Heart right ventricle (tissue), 16 donors: Measurements from ENCODE around the gene OR8G5. TPM values are rescaled to one million over a fixed set of nuclear protein-coding genes. Genes with fewer than 3 reads are reported as not detected.

ENCODE experiments used
- ATAC-seq, 8 donors: fragments of 200-7000 bp; cut with Tn5 transposase; one replicate each; pipeline ENCODE4 v1.9.1; 2020; ENCODE audit warnings: mild to moderate bottlenecking in 8 of 8, moderate library complexity in 8 of 8, moderate number of reproducible peaks in 1 of 8
- DNase-seq, 2 donors: peaks; one replicate each; pipeline ENCODE4 v3.0.0-alpha.2; 2020
- H3K27ac ChIP-seq, 10 donors: fragments of 200-600 bp; sonication (generic) in 2 of 10; one replicate each; pipeline versions ENCODE4 v1.5.0 to v1.8.0; 2020 to 2022; ENCODE audit warnings: mild to moderate bottlenecking in 3 of 10
- H3K27me3 ChIP-seq, 7 donors: fragments of 200-600 bp; one replicate each; pipeline ENCODE4 v1.8.0; 2021 to 2022; ENCODE audit warnings: mild to moderate bottlenecking in 2 of 7
- H3K36me3 ChIP-seq, 9 donors: fragments of 200-600 bp; sonication (generic) in 1 of 9; one replicate each; pipeline versions ENCODE4 v1.5.0 to v1.8.0; 2020 to 2022; ENCODE audit warnings: mild to moderate bottlenecking in 2 of 9
- H3K4me1 ChIP-seq, 9 donors: fragments of 200-600 bp; sonication (generic) in 1 of 9; one replicate each; pipeline versions ENCODE4 v1.5.0 to v1.8.0; 2020 to 2022; ENCODE audit warnings: mild to moderate bottlenecking in 4 of 9
- H3K4me3 ChIP-seq, 10 donors: fragments of 200-600 bp; sonication (generic) in 2 of 10; one replicate each; pipeline versions ENCODE4 v1.5.0 to v1.8.0; 2020 to 2022; ENCODE audit warnings: mild to moderate bottlenecking in 7 of 10, moderate library complexity in 2 of 10
- H3K9me3 ChIP-seq, 11 donors: fragments of 200-600 bp in 10 of 11; sonication (generic) in 2 of 11; one replicate each; pipeline versions ENCODE4 v1.5.0 to v1.8.0; 2013 to 2022; ENCODE audit warnings: mild to moderate bottlenecking in 2 of 11, control low read depth in 1 of 11, moderate library complexity in 1 of 11
- CTCF ChIP-seq, 9 donors: fragments of 200-600 bp; sonication (generic) in 2 of 9; IDR thresholded peaks; one replicate each; pipeline versions ENCODE4 v1.5.0 to v1.8.0; 2021 to 2022; ENCODE audit warnings: antibody characterized with exemption in 9 of 9, mild to moderate bottlenecking in 5 of 9, moderate library complexity in 1 of 9
- WGBS, 2 donors: extraction: QIAGEN DNeasy Blood & Tissue Kit; methylation state at CpG; one replicate each; pipeline ENCODE4 v1.1.7; 2013; ENCODE audit warnings: inconsistent platforms in 1 of 2; 5-methylcytosine and 5-hydroxymethylcytosine counted together
- intact Hi-C, 10 donors: fragments of 100-400 bp; cut with DNase I; formaldehyde crosslinking; loops; one replicate each; pipeline versions ENCODE4 v1.11.1 to v1.14.2; 2022
- polyA plus RNA-seq, 2 donors: library from polyadenylated mRNA; stranded (reverse); fragments of 200-250 nt; gene quantifications; one replicate each; pipeline ENCODE4 v1.2.3, GENCODE V29; 2013
- total RNA-seq, 10 donors: library from RNA; stranded (reverse); fragmentation: NEBNext Ultra II Directional in 3 of 10; extraction: Animal tissue kit (Norgen Biotek cat#: 25700) in 3 of 10; gene quantifications; one replicate each; pipeline versions ENCODE4 v1.2.1 to v1.2.4, GENCODE V29; 2021 to 2023
- donor health status: Arrhythmogenic right ventricular cardiomyopathy.
- donor health status: ischemic (EF 13 %, LVEDD 7.1; RV severe dilation, severe dysfunction).
- donor health status: healthy with polysubstance abuse.
- donor health status: DM: no; HTN: yes; CAD: no.
- donor health status: DM: no; HTN: no; CAD: no.
- donor health status: ischemic (EF 25% LVEDD 6.9; RV normal size, moderate dysfunction).
- donor health status: ischemic (EF 25% LVEDD 5.7; RV mildly dilated, moderate dysfunction).
- donor health status: healthy.
- donor health status: DM: yes; HTN: yes; CAD: no.
- donor health status: Ischemic cardiomyopathy.
- donor health status: ischemic (EF 35%, LVEDD 5.7; RV mildly dilated, moderate dysfunction).
- donor health status: nonischemic (EF 11% LVEDD 7.7; RV severe dilation, severe dysfunction).
- donor health status: DM: yes; HTN: yes; CAD: no.
- donor health status: PGD.
- donor health status: ischemic (EF 29% LVEDD 5.4; RV normal size, mild dysfunction).
- donor health status: nonischemic (EF 23%, LVEDD 6.1; RV moderate dilation, normal function).

The OR8G5 gene
- total and polyA plus RNA-seq, 12 donors = not detected

- no peak overlapping the region for H3K27ac ChIP-seq
- no peaks in the 10 kb centered on the region for H3K36me3 ChIP-seq
- no peak for TF ChIP-seq CTCF (IDR thresholded peaks at IDR 0.05)
- H3K4me1 ChIP-seq = peaks cover 0 to 4% (median 0%) of the 10 kb centered on the region in 9 donors
- H3K9me3 ChIP-seq = peaks cover 0 to 6% (median 0%) of the 10 kb centered on the region in 11 donors
- intact Hi-C loops = no loop called here
- no peak for ATAC-seq
- DNase-seq = no peak
- no peak overlapping the region for H3K4me3 ChIP-seq
- 69 to 71% methylated on average over 4 of the region's 4 CpGs for WGBS, 2 donors
- H3K27me3 ChIP-seq = no peaks in the 10 kb centered on the region
These were observed 41.7 kb downstream of the OR8G5 start for GRCh38 chr11:124297921-124298320.

- no peak for TF ChIP-seq CTCF (IDR thresholded peaks at IDR 0.05)
- Histone ChIP-seq H3K36me3 (no peaks in the 10 kb centered on the region), H3K27ac (no peak overlapping the region), H3K27me3 (no peaks in the 10 kb centered on the region), H3K4me3 (no peak overlapping the region), H3K4me1 (peaks cover 0 to 4% (median 0%) of the 10 kb centered on the region in 9 donors), H3K9me3 (peaks cover 0 to 6% (median 0%) of the 10 kb centered on the region in 11 donors)
- DNase-seq (no peak), ATAC-seq (peak in 1 of 8 donors; percentile 57)
- WGBS, 2 donors = 78 to 84% methylated on average over 3 of the region's 3 CpGs
- intact Hi-C loops = no loop called here
These were observed 45.4 kb downstream of the OR8G5 start for GRCh38 chr11:124301548-124301947.

- Histone ChIP-seq H3K36me3 (no peaks in the 10 kb centered on the region), H3K27ac (no peak overlapping the region), H3K4me1 (peaks cover 0 to 4% (median 0%) of the 10 kb centered on the region in 9 donors), H3K4me3 (no peak overlapping the region), H3K27me3 (no peaks in the 10 kb centered on the region), H3K9me3 (peaks cover 0 to 6% (median 0%) of the 10 kb centered on the region in 11 donors)
- 48 to 53% methylated on average over 3 of the region's 3 CpGs for WGBS, 2 donors
- TF ChIP-seq CTCF (IDR thresholded peaks at IDR 0.05) = no peak
- DNase-seq (no peak), ATAC-seq (no peak)
- intact Hi-C loops = no loop called here
These were observed 46.4 kb downstream of the OR8G5 start for GRCh38 chr11:124302347-124303125.

- ATAC-seq (no peak), DNase-seq (no peak)
- Histone ChIP-seq H3K4me3 (no peak overlapping the region), H3K27me3 (no peaks in the 10 kb centered on the region), H3K27ac (no peak overlapping the region), H3K9me3 (no peaks in the 10 kb centered on the region), H3K4me1 (peaks cover 0 to under 1% (median 0%) of the 10 kb centered on the region in 9 donors), H3K36me3 (no peaks in the 10 kb centered on the region)
- no peak for TF ChIP-seq CTCF (IDR thresholded peaks at IDR 0.05)
- intact Hi-C loops = no loop called here
These were observed 50.9 kb downstream of the OR8G5 start for GRCh38 chr11:124307093-124307492.
